ENCODE data around the gene KCNH1.
"Not testable (repeated sequence)": the region's sequence is repeated elsewhere in the genome, so short reads cannot be mapped to it uniquely, and the experiment has no call there.

KCNH1 gene

DNA sequence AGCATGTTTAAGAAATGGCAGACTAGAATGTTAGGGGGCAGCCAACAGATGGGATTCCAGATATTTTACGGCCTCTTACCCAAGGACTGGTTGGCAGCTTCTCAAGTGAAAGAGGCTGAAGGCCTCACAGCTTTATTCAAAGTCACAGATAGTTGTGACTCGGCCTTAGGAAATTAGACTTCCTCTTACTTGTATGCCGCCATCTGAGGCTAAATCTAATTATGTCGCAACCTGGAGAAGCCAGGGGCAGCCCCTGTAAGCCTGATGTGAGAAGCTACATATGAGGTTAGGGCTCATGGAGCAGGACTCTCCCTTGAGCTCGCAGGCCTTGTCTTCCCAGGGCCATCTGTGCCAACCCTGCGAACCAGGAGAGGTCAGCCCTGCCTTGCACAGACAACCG lies 452.8 kb downstream of the KCNH1 start:
- DNase-seq (ENCODE audit: low read depth): no peak

- DNase-seq (ENCODE audit: low read depth): no peak
Measured at GRCh38 chr1:210678306-210678705, 455.6 kb downstream of the KCNH1 start.

DNA sequence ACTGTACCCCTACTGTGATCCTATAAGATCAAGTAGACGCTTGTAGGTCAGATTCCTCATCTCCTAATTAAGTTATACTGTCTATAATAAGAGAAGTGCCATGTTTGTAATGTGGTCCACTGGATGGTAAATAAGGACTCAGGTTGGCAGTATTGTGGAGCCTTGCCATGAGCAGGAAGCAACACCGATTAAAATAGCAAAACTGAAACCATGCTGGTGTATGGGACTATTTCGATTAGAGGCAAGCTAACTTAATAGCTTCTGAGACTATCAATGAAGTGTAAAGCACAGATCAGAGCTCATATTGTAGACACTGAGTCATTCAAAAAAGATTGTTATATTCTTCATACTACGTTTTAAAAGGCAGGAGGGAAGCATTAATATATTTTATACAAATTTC lies 456.4 kb downstream of the KCNH1 start:
- DNase-seq (ENCODE audit: low read depth): no peak

DNA sequence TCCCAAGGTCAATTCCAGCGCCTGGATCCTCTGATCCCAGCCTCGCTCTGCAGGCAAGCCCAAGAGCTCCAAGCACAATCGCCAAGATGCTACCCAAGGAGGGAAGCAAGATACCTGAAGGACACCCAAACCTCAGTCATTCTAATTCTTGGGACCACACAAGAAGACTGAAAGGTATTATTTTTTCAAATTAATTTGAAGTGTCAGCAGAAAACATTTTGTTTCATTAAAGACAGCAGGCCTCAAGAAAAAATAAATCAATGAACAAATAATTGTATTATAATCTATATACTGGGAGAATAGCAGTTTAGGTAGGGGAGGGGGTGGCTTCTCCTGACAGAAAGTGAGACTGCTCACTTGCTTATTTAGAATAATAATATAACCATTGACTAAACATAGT lies 457.4 kb downstream of the KCNH1 start:
- DNase-seq (ENCODE audit: low read depth): no peak

- DNase-seq (ENCODE audit: low read depth): no peak
Measured at GRCh38 chr1:210674151-210674550, 459.8 kb downstream of the KCNH1 start.

DNA sequence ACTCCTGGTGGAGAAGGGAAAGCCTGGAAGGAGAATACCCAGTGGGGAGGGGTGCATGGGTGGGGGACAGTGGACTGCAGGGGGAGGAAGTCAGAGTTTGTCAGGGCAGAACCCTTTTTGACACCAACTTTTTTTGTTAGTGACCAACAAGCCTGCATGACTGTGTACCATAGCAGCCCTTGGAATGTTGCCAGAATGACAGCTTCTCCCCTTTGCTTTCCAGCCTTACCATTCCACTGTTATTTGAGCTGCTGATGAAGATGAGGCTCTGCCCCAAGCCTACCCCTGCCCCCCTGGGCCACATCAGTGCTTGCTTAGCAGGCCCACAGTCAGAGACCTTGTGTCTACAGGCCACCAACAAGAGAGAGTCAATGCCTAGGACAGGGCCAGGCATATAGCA lies 464.0 kb downstream of the KCNH1 start:
- no peak for DNase-seq (ENCODE audit: low read depth)

GRCh38 chr1:210663730-210664573 lies 470.0 kb downstream of the KCNH1 start:
- DNase-seq (ENCODE audit: low read depth): no peak

DNA sequence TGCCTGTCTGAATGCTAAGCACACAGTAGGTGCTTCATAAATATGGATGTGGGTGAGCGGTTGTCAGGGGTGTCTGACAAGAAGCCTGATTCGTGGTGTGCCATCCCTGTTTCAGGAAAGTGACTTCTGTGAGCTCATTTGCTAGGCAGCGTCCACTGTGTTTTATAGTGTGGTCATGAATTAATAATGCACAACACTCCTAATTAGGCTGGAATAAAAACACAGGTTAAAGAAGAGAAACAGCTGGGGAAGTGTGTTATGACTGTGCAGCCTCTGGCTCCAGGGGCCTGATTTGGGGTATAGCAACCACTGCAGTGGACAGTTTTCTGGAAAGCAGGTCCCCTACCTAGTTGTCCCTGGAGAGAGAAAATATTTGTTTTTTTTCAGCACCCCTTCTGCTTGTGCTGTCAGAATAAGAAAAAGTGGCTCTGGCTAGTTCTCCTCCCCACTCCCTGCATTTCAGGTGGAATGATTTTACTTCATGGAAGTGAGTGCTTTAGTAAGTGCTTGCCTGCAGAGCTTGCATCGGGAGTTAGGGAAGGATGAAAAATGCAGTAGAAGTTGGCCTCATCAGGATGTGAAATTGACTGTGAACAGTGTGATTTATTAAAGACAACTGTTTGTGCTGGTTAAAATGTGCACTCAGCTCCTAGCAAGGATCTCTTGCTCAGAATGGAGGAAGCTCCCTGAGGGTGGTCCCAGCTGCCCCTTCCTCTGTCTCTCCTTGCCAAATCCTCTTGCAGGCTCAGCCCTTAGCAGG lies 471.5 kb downstream of the KCNH1 start:
- DNase-seq (ENCODE audit: low read depth): no peak

DNA sequence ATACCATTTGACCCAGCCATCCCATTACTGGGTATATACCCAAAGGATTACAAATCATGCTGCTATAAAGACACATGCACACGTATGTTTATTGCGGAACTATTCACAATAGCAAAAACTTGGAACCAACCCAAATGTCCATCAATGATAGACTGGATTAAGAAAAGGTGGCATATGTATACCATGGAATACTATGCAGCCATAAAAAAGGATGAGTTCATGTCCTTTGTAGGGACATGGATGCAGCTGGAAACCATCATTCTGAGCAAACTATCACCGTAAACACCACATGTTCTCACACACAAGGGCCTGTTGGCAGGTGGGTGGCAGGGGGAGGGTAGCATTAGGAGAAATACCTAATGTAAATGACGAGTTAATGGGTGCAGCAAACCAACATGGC lies 472.4 kb downstream of the KCNH1 start:
- not testable (repeated sequence) for DNase-seq (ENCODE audit: low read depth)

DNA sequence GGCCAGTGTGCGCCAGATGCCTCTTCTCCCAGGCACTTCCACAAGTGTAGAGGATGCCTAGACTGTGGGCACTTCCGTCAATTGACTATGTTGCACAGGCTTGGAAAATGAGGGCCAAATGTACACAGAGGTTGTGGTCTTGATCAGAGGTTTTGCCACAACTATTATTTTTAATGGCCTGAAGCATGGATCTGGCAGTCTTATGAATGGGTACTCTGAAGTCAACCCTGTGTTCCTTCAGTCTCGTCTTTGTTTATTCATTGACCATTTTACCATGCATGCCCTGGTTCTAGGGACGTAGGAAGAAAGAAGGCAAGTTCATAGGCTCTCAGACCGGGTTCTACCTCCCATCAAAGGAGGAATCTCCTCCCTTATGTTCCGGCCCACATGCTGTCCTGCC lies 476.1 kb downstream of the KCNH1 start:
- no peak for DNase-seq (ENCODE audit: low read depth)

DNA sequence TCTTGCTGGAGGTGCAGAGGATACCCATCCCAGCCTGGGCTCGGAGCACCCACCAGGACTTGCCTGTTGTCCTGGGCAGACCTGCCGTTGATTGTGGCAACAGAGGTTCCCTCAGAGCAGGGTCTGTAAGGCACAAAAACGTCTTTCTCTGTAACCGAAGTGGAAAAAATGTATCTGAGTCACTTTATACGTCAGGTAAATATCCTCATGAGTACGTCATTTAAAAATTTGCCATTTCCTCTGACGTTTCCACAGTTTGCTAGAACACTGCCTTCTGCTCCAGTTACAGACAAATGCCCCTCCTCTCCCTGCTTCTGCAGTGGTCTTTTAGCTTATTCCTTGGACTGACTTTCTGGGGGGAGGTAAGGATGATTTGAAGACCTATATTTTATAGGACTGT lies 478.4 kb downstream of the KCNH1 start:
- no peak for DNase-seq (ENCODE audit: low read depth)

GRCh38 chr1:210654176-210654981 lies 479.6 kb downstream of the KCNH1 start:
- no peak for DNase-seq (ENCODE audit: low read depth)

DNA sequence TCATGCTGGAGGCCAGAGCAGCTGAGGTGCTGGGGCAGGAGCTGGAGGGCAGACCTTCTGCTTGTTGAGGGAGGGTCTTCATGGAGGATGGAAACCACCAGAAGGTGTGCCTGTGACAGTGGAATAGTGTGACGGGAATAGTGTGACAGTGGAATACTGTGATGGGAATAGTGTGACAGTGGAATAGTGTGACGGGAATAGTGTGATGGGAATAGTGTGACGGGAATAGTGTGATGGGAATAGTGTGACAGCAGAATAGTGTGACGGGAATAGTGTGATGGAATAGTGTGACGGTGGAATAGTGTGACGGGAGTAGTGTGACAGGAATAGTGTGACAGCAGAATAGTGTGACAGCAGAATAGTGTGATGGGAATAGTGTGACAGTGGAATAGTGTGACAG lies 480.2 kb downstream of the KCNH1 start:
- no peak for DNase-seq (ENCODE audit: low read depth)

DNA sequence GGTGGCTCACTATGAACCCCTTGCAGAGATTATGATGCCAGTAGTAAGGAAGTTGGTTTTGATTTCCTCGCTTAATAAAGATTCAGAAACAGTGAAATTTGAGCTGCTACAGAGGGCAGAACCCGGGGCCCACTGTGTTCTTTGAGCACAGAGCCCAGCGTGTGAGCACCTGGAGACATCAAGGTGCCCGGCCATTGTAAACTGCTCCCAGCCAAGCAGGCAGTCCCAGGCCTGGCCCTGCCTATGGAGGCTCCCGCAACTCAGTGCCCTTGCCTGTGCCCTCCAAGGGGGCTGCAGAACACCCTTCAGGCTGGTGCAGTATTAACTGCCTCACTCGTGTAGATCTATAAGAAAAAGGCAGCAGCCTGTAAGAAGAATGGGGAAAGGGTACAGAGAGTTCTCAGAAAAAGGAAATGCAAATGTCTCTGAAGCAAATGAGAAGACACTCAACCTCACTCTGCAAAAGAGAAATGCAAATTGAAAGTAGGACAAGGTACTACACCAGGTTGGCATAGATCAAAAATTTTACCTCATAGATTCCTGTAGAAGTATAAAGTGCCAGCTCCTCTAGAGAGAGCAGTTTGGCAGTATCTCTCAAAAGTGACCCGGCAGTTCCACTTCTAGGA lies 481.5 kb downstream of the KCNH1 start:
- DNase-seq (ENCODE audit: low read depth): no peak

- DNase-seq (ENCODE audit: low read depth): no peak
Measured at GRCh38 chr1:210650403-210650802, 483.5 kb downstream of the KCNH1 start.

- DNase-seq (ENCODE audit: low read depth): no peak
Measured at GRCh38 chr1:210648588-210649269, 485.2 kb downstream of the KCNH1 start.

DNA sequence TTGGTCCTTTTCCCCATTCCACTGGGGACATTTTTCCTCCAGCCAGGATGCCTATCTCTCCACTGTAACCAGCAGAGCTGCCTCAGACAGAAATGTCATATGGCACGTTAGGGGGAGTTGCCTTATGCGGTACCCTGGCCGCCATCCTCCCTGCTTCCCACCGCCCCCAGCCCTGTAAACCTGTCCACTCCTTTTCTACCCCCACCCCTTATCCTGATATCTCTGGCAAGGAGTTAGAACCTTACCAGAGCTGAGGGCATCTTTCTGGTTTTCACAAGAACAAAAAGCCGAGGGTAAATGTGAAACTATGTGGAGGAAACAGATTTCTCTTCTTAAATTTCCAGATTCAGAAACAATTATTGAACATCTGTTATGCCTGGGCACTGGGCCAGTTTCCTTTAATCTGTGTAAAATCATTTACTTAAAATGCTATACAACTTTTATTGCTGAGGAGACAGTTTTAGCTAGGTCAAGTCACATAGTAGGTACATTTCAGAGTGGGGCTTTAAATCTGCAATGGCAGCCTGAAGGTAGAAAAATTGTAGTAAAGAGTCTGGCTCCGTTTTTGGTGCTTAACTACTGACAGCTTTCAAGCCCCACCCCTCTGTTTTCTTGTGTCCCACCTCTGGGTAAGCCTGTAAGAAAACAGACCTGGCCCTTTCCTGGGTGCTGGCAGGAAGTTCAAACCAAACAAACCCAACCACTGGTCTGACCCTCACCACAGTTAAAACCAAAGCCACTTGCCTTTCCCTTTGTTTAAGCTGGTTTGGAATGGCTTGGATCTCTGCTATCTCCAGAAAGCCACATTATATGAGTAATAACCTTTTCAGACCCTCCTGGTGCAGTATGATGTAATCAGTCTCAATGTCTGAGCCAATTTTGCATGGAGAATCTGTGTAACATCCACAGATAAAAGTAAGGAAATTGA lies 486.3 kb downstream of the KCNH1 start:
- DNase-seq (ENCODE audit: low read depth): no peak

DNA sequence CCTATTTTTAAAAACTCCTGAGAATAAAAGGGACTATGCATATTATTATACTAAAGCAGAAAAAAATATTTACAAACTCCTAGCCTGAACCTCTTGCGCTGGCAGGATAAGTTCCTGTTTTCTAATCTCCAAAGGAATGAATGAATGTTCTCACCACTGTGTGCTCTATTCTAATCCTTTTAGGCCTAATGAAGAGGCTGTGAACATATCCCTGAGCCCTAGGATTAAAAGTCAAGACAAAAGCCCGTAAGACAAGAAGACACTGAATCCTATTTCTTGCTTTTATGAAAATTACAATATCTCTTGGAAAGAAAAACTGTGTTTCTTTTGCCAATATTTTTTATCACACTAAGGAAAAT lies 487.7 kb downstream of the KCNH1 start:
- DNase-seq (ENCODE audit: low read depth): no peak

GRCh38 chr1:210645582-210646257 lies 488.2 kb downstream of the KCNH1 start:
- DNase-seq (ENCODE audit: low read depth): no peak

GRCh38 chr1:210641582-210641981 lies 492.4 kb downstream of the KCNH1 start:
- no peak for DNase-seq (ENCODE audit: low read depth)

Measured in activated gamma-delta T cell treated with anti-CD3 and anti-CD28 coated beads, Interleukin-2, amount 50 U/mL, for 16 hours (primary cell).